SK-N-SH (cell line): Measurements from ENCODE around the gene UBASH3B. TPM values are rescaled to one million over a fixed set of nuclear protein-coding genes. Genes with fewer than 3 reads are reported as not detected.

ENCODE experiments used
- CTCF ChIA-PET: fragments of 300-600, 350-600 bp; formaldehyde crosslinking; extraction: SDS; loops from one replicate; lab custom pipeline; 2021; lab: Yijun Ruan, JAX
- POLR2A ChIA-PET: fragments of 350-600 bp; sonication (Branson Sonifier 250); formaldehyde crosslinking; extraction: SDS; loops from one replicate; lab custom pipeline; 2020; ENCODE audit warnings: antibody characterized with exemption, inconsistent platforms; lab: Yijun Ruan, JAX
- DNase-seq: peaks from one replicate; pipeline ENCODE4 v3.0.0; 2012
- H2AFZ ChIP-seq: fragments of 200-600 bp; sonication (generic); 2 replicates; pipeline ENCODE4 v1.8.1; 2016; ENCODE audit warnings: antibody characterized with exemption, mild to moderate bottlenecking, low read depth
- H3F3A ChIP-seq: fragments of 200-600 bp; sonication (generic); replicated peaks from 2 replicates; pipeline ENCODE3; 2016; ENCODE audit warnings: antibody characterized with exemption, mild to moderate bottlenecking; ENCODE audit not compliant: insufficient read depth
- H3K27ac ChIP-seq, 2 experiments: fragments of 200-500 bp in 1 of 2; fragments of 200-600 bp in 1 of 2; sonication (Bioruptor generic) in 1 of 2; sonication (generic), shearing (Covaris generic) in 1 of 2; 2 replicates each; pipeline versions ENCODE4 v1.5.1 to v1.6.1; 2014 to 2016; ENCODE audit warnings: low read depth in 2 of 2, inconsistent platforms in 1 of 2, low read length in 1 of 2, mild to moderate bottlenecking in 1 of 2, mixed read lengths in 1 of 2
- H3K27me3 ChIP-seq: fragments of 200-600 bp; sonication (generic), shearing (Covaris generic); 2 replicates; pipeline ENCODE4 v1.6.1; 2016; ENCODE audit warnings: mixed run types; ENCODE audit not compliant: insufficient read depth
- H3K36me3 ChIP-seq, 2 experiments: fragments of 200-500 bp in 1 of 2; fragments of 200-600 bp in 1 of 2; sonication (Bioruptor generic) in 1 of 2; sonication (generic) in 1 of 2; replicated peaks in 1 of 2; 2 replicates each; pipeline versions ENCODE3 to v1.5.1; 2014 to 2016; ENCODE audit warnings: low read length in 1 of 2, mild to moderate bottlenecking in 1 of 2; ENCODE audit not compliant: insufficient read depth in 2 of 2, control insufficient read depth in 1 of 2
- H3K4me1 ChIP-seq, 2 experiments: fragments of 200-500 bp in 1 of 2; fragments of 200-600 bp in 1 of 2; sonication (Bioruptor generic) in 1 of 2; sonication (generic), shearing (Covaris generic) in 1 of 2; 2 replicates each; pipeline versions ENCODE4 v1.5.1 to v1.6.1; 2014 to 2016; ENCODE audit warnings: low read depth in 1 of 2, low read length in 1 of 2, mixed run types in 1 of 2; ENCODE audit not compliant: insufficient read depth in 2 of 2, control insufficient read depth in 1 of 2
- H3K4me2 ChIP-seq: fragments of 200-600 bp; sonication (generic), shearing (Covaris generic); 2 replicates; pipeline ENCODE4 v1.6.1; 2017; ENCODE audit warnings: mixed run types
- H3K4me3 ChIP-seq, 2 experiments: fragments of 200-500 bp in 1 of 2; fragments of 200-600 bp in 1 of 2; sonication (Bioruptor generic) in 1 of 2; sonication (generic), shearing (Covaris generic) in 1 of 2; 2 replicates each; pipeline versions ENCODE4 v1.5.1 to v1.8.1; 2014 to 2016; ENCODE audit warnings: low read depth in 2 of 2, inconsistent platforms in 1 of 2, low read length in 1 of 2, mild to moderate bottlenecking in 1 of 2, mixed read lengths in 1 of 2, moderate library complexity in 1 of 2
- H3K79me2 ChIP-seq: fragments of 200-600 bp; sonication (generic); 2 replicates; pipeline ENCODE4 v1.8.1; 2017; ENCODE audit warnings: mild to moderate bottlenecking; ENCODE audit not compliant: insufficient read depth
- H3K9ac ChIP-seq: fragments of 200-600 bp; sonication (generic); 2 replicates; pipeline ENCODE4 v1.6.1; 2017; ENCODE audit warnings: mixed run types
- H3K9me2 ChIP-seq: fragments of 200-600 bp; sonication (generic); 2 replicates; pipeline ENCODE4 v1.6.1; 2017; ENCODE audit warnings: mixed run types
- H3K9me3 ChIP-seq: fragments of 200-600 bp; sonication (generic); 2 replicates; pipeline ENCODE4 v1.6.1; 2017; ENCODE audit warnings: mixed run types, mild to moderate bottlenecking, moderate library complexity
- H4K20me1 ChIP-seq: fragments of 200-600 bp; sonication (generic); 2 replicates; pipeline ENCODE4 v1.6.1; 2017; ENCODE audit warnings: mild to moderate bottlenecking, mixed run types; ENCODE audit not compliant: insufficient read depth
- EP300 ChIP-seq, 2 experiments: IDR thresholded peaks; 2 replicates each; pipeline versions ENCODE4 v1.4.0 to v1.6.1; 2012; ENCODE audit warnings: borderline replicate concordance in 1 of 2, low read depth in 1 of 2, low read length in 1 of 2
- EZH2phosphoT487 ChIP-seq: fragments of 200-600 bp; sonication (generic); IDR thresholded peaks from 2 replicates; pipeline ENCODE4 v1.6.1; 2017; ENCODE audit warnings: low read depth, mixed run types, mild to moderate bottlenecking, antibody characterized with exemption, moderate library complexity, borderline replicate concordance
- FOSL2 ChIP-seq: IDR thresholded peaks from 2 replicates; pipeline ENCODE4 v1.4.0; 2012; ENCODE audit warnings: low read depth, mild to moderate bottlenecking, moderate library complexity, borderline replicate concordance
- FOXM1 ChIP-seq: IDR thresholded peaks from 2 replicates; pipeline ENCODE4 v1.4.0; 2012; ENCODE audit warnings: low read depth, mild to moderate bottlenecking
- IRF3 ChIP-seq: fragments of 150-350 bp; IDR thresholded peaks from 2 replicates; pipeline ENCODE4 v1.6.1; 2016; ENCODE audit warnings: mild to moderate bottlenecking, low read depth, low read length
- JUND ChIP-seq: IDR thresholded peaks from 2 replicates; pipeline ENCODE4 v1.4.0; 2012
- MEF2A ChIP-seq: IDR thresholded peaks from 2 replicates; pipeline ENCODE4 v1.4.0; 2012; ENCODE audit warnings: low read depth, borderline replicate concordance
- NRF1 ChIP-seq: IDR thresholded peaks from 2 replicates; pipeline ENCODE4 v1.6.1; 2012; ENCODE audit warnings: low read depth, mild to moderate bottlenecking, low read length
- POLR2AphosphoS5 ChIP-seq: IDR thresholded peaks from 2 replicates; pipeline ENCODE4 v1.6.1; 2012; ENCODE audit warnings: low read depth, low read length
- RCOR1 ChIP-seq: fragments of 150-350 bp; IDR thresholded peaks from 2 replicates; pipeline ENCODE4 v1.6.1; 2017; ENCODE audit warnings: antibody characterized with exemption, low read length
- RFX5 ChIP-seq: IDR thresholded peaks from 2 replicates; pipeline ENCODE4 v1.6.1; 2012; ENCODE audit warnings: mild to moderate bottlenecking, improper control_type of control experiment, low read length
- RXRA ChIP-seq: IDR thresholded peaks from 2 replicates; pipeline ENCODE4 v1.4.0; 2012; ENCODE audit warnings: low read depth, mild to moderate bottlenecking, borderline replicate concordance
- SIN3A ChIP-seq: IDR thresholded peaks from 2 replicates; pipeline ENCODE4 v1.6.1; 2012; ENCODE audit warnings: low read depth, mild to moderate bottlenecking, low read length, moderate library complexity, borderline replicate concordance
- SMC3 ChIP-seq: IDR thresholded peaks from 2 replicates; pipeline ENCODE4 v1.6.1; 2012; ENCODE audit warnings: low read depth, low read length, improper control_type of control experiment
- TAF1 ChIP-seq: IDR thresholded peaks from 2 replicates; pipeline ENCODE4 v1.6.1; 2012; ENCODE audit warnings: low read depth, mild to moderate bottlenecking, low read length, moderate library complexity, borderline replicate concordance
- TCF12 ChIP-seq: IDR thresholded peaks from 2 replicates; pipeline ENCODE4 v1.4.0; 2012
- TEAD4 ChIP-seq: IDR thresholded peaks from 2 replicates; pipeline ENCODE4 v1.4.0; 2012; ENCODE audit warnings: mild to moderate bottlenecking, borderline replicate concordance; ENCODE audit not compliant: insufficient read depth
- USF1 ChIP-seq: IDR thresholded peaks from 2 replicates; pipeline ENCODE4 v1.4.0; 2012; ENCODE audit warnings: low read depth, borderline replicate concordance
- USF2 ChIP-seq: fragments of 150-350 bp; IDR thresholded peaks from 2 replicates; pipeline ENCODE4 v1.6.1; 2017; ENCODE audit warnings: antibody characterized with exemption, low read length, low read depth, borderline replicate concordance
- YY1 ChIP-seq: IDR thresholded peaks from 2 replicates; pipeline ENCODE4 v1.4.0; 2012; ENCODE audit warnings: low read depth, mild to moderate bottlenecking
- WGBS: methylation state at CpG from one replicate; pipeline ENCODE4 v1.1.6; 2017; ENCODE audit warnings: low lambda C conversion rate; 5-methylcytosine and 5-hydroxymethylcytosine counted together
- polyA plus RNA-seq, 3 experiments: library from polyadenylated mRNA; depleted of rRNA; stranded (reverse); fragments of >200 nt; gene quantifications; 2 replicates each; pipeline ENCODE4 v1.2.3, GENCODE V29; 2012
- TF ChIP-seq, protein P1 (sequence below): IDR thresholded peaks from 2 replicates; pipeline ENCODE4; 2012

The UBASH3B gene
- polyA plus RNA-seq, 1 of the 3 experiments (the other 2 are of a cell fraction): 10.4 TPM

GRCh38 chr11:122789907-122790306 lies 134.4 kb downstream of the UBASH3B start (continued):
- no peak for TF ChIP-seq TCF12

- DNase-seq: no peak
- WGBS: 100% methylated on average over 2 of the region's 2 CpGs
- Histone ChIP-seq H3K9ac (no peak overlapping the region; the same call in 1 of the 2 replicates), H3F3A (peaks cover 33% of the 10 kb centered on the region), H3K27me3 (no peaks in the 10 kb centered on the region), H3K79me2 (no peaks in the 10 kb centered on the region), H3K27ac (peak overlapping the region in 1 of 2 experiments; percentile 80; a peak in 2 of 4 replicates), H3K36me3 (peaks cover 0 to 20% of the 10 kb centered on the region in 2 experiments), H2AFZ (peak overlapping the region; percentile 44; the same call in 1 of the 2 replicates), H3K4me3 (no peak overlapping the region), H3K9me3 (no peaks in the 10 kb centered on the region), H3K4me1 (peaks cover 0 to 11% of the 10 kb centered on the region in 2 experiments; a peak in 2 of 4 replicates), H3K9me2 (no peaks in the 10 kb centered on the region), H3K4me2 (peak overlapping the region; percentile 54), H4K20me1 (no peaks in the 10 kb centered on the region)
- no peak for TF ChIP-seq RCOR1
- ChIA-PET POLR2A (no interaction called here), CTCF (interaction anchor here (0.6 to 3.0 kb wide), 8 partner anchors 8 to 463 kb away, joined by 3 to 17 read pairs (median 4); no protein-coding TSS in a partner anchor)
Observed at GRCh38 chr11:122791411-122791810, 135.9 kb downstream of the UBASH3B start.

GRCh38 chr11:122791836-122792235 lies 136.3 kb downstream of the UBASH3B start:
- no peaks in the 10 kb centered on the region for H4K20me1 ChIP-seq
- no peak for DNase-seq
- H3K36me3 ChIP-seq: peaks cover under 1 to 24% of the 10 kb centered on the region in 2 experiments
- TF ChIP-seq SMC3 (no peak), TAF1 (no peak), USF2 (no peak), TEAD4 (no peak), FOXM1 (no peak), IRF3 (no peak), USF1 (no peak), YY1 (no peak), EP300 (IDR thresholded peaks at IDR 0.05; ENCODE audit: borderline replicate concordance in 1 of 2, low read depth in 1 of 2, low read length in 1 of 2) (no peak), RXRA (no peak), EZH2phosphoT487 (no peak), JUND (peak; percentile 52), TCF12 (peak; percentile 58), NRF1 (no peak), SIN3A (no peak), POLR2AphosphoS5 (no peak), RFX5 (no peak), FOSL2 (peak; percentile 40; the same call in 1 of the 2 replicates), MEF2A (no peak)
- TF ChIP-seq, protein P1, sequence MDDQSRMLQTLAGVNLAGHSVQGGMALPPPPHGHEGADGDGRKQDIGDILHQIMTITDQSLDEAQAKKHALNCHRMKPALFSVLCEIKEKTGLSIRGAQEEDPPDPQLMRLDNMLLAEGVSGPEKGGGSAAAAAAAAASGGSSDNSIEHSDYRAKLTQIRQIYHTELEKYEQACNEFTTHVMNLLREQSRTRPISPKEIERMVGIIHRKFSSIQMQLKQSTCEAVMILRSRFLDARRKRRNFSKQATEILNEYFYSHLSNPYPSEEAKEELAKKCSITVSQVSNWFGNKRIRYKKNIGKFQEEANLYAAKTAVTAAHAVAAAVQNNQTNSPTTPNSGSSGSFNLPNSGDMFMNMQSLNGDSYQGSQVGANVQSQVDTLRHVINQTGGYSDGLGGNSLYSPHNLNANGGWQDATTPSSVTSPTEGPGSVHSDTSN: peak; percentile 68
- no peaks in the 10 kb centered on the region for H3K79me2 ChIP-seq
- no peaks in the 10 kb centered on the region for H3K9me3 ChIP-seq
- peak overlapping the region; percentile 44; the same call in 1 of the 2 replicates for H2AFZ ChIP-seq
- POLR2A ChIA-PET: no interaction called here
- CTCF ChIA-PET: interaction anchor here (1.0 to 3.0 kb wide), 7 partner anchors 9 to 231 kb away, joined by 3 to 17 read pairs (median 4); no protein-coding TSS in a partner anchor
- peaks cover 33% of the 10 kb centered on the region for H3F3A ChIP-seq
- H3K9ac ChIP-seq: no peak overlapping the region; the same call in 1 of the 2 replicates
- peaks cover 0 to 11% of the 10 kb centered on the region in 2 experiments; a peak in 2 of 4 replicates for H3K4me1 ChIP-seq
- 27% methylated on average over 8 of the region's 8 CpGs for WGBS
- H3K4me3 ChIP-seq: no peak overlapping the region
- peak overlapping the region in 1 of 2 experiments; percentile 80; a peak in 2 of 4 replicates for H3K27ac ChIP-seq
- no peaks in the 10 kb centered on the region for H3K9me2 ChIP-seq
- H3K4me2 ChIP-seq: peak overlapping the region; percentile 54
- no peaks in the 10 kb centered on the region for H3K27me3 ChIP-seq
